ENCODE results near the gene RYR3.

GRCh38 chr15:33655488-33655887 lies 344.7 kb downstream of the RYR3 start:
- no peak for TF ChIP-seq CTCF (tag by site-specific recombination; IDR thresholded peaks at IDR 0.05)
- no peak for TF ChIP-seq ZNF26 (tag by site-specific recombination; IDR thresholded peaks at IDR 0.05)
- TF ChIP-seq SETDB1 (IDR thresholded peaks at IDR 0.05; ENCODE audit: insufficient read length, low read length): no peak
- TF ChIP-seq KLF10 (tag by site-specific recombination; IDR thresholded peaks at IDR 0.05): no peak

Measured in HEK293 (cell line).